Endodermal cell (in vitro differentiated cells): ENCODE data around the gene UBL7. TPM values are rescaled to one million over a fixed set of nuclear protein-coding genes. Genes with fewer than 3 reads are reported as not detected.

ENCODE experiments used
- DNase-seq: peaks from one replicate; pipeline ENCODE4 v3.0.0-alpha.2; 2017
- H3K27ac ChIP-seq: 2 replicates; pipeline ENCODE4 v1.5.1; 2013; ENCODE audit warnings: mild to moderate bottlenecking, low read depth, low read length, moderate library complexity
- H3K27me3 ChIP-seq: 2 replicates; pipeline ENCODE4 v1.6.1; 2013; ENCODE audit warnings: mild to moderate bottlenecking, low read length, moderate library complexity; ENCODE audit not compliant: insufficient read depth, control insufficient read depth, poor library complexity, severe bottlenecking
- H3K36me3 ChIP-seq: 2 replicates; pipeline ENCODE4 v1.7.0; 2013; ENCODE audit warnings: mild to moderate bottlenecking, low read length, moderate library complexity; ENCODE audit not compliant: control insufficient read depth, insufficient read depth
- H3K4me1 ChIP-seq: one replicate; pipeline ENCODE4 v1.7.0; 2013; ENCODE audit warnings: low read length; ENCODE audit not compliant: control insufficient read depth, insufficient read depth
- H3K4me3 ChIP-seq: 2 replicates; pipeline ENCODE4 v1.5.1; 2013; ENCODE audit warnings: mild to moderate bottlenecking, low read length, moderate library complexity
- H3K9ac ChIP-seq: 2 replicates; pipeline ENCODE4 v1.6.1; 2013; ENCODE audit warnings: mild to moderate bottlenecking, low read length, moderate library complexity; ENCODE audit not compliant: poor library complexity, severe bottlenecking; ENCODE audit errors: extremely low read depth
- H3K9me3 ChIP-seq: 2 replicates; pipeline ENCODE4 v1.6.1; 2013; ENCODE audit warnings: mild to moderate bottlenecking, low read length, moderate library complexity; ENCODE audit not compliant: control insufficient read depth
- H3K27ac Mint-ChIP-seq: 2 replicates; pipeline ENCODE4 v1.8.0; 2020; ENCODE audit warnings: mixed read lengths
- H3K27me3 Mint-ChIP-seq: 2 replicates; pipeline ENCODE4 v1.8.0; 2021; ENCODE audit warnings: mild to moderate bottlenecking, mixed read lengths; ENCODE audit not compliant: insufficient read depth
- H3K36me3 Mint-ChIP-seq: 2 replicates; pipeline ENCODE4 v1.8.0; 2020; ENCODE audit warnings: low read depth, mixed read lengths
- H3K4me1 Mint-ChIP-seq: 2 replicates; pipeline ENCODE4 v1.8.0; 2020; ENCODE audit warnings: mixed read lengths
- H3K4me3 Mint-ChIP-seq: 2 replicates; pipeline ENCODE4 v1.8.0; 2020; ENCODE audit warnings: mild to moderate bottlenecking, moderate library complexity, mixed read lengths
- H3K9me3 Mint-ChIP-seq: 2 replicates; pipeline ENCODE4 v1.8.0; 2020; ENCODE audit warnings: mild to moderate bottlenecking, mixed read lengths
- CTCF ChIP-seq: fragments of 200-600 bp; sonication (generic); conservative IDR thresholded peaks from 2 replicates; pipeline ENCODE4 v1.5.0; 2021; ENCODE audit warnings: antibody characterized with exemption, mild to moderate bottlenecking
- WGBS, 2 experiments: methylation state at CpG; one replicate each; pipeline versions ENCODE4 v1.1.5 to v1.1.7; 2013; ENCODE audit warnings: missing lambda C conversion rate in 2 of 2, mixed read lengths in 1 of 2; ENCODE audit not compliant: insufficient coverage in 1 of 2, insufficient read length in 1 of 2; 5-methylcytosine and 5-hydroxymethylcytosine counted together
- total RNA-seq, 2 donors: library from RNA; stranded (reverse); fragmentation: NEBNext Ultra II Directional in 1 of 2; extraction: Animal tissue kit (Norgen Biotek cat#: 25700) in 1 of 2; gene quantifications; 2 replicates in 1 of 2; 3 replicates in 1 of 2; pipeline ENCODE4 v1.2.1, GENCODE V29; 2021

The UBL7 gene
- total RNA-seq, 2 donors from 2014 or later = 38.5 to 52.6 TPM

- Histone ChIP-seq H3K4me1 (peaks cover 3% of the 10 kb centered on the region), H3K9ac (no peak overlapping the region), H3K27me3 (no peaks in the 10 kb centered on the region), H3K9me3 (no peaks in the 10 kb centered on the region), H3K27ac (no peak overlapping the region), H3K36me3 (peaks cover 27% of the 10 kb centered on the region), H3K4me3 (no peak overlapping the region)
- WGBS, 2 experiments = 94 to 99% methylated on average over 9 to 19 of the region's 19 CpGs
- no peak for DNase-seq
- no peak for TF ChIP-seq CTCF
- Mint-ChIP-seq H3K4me1 (no peaks in the 10 kb centered on the region), H3K9me3 (no peaks in the 10 kb centered on the region), H3K27ac (peak overlapping the region; percentile 36), H3K36me3 (peaks cover 12% of the 10 kb centered on the region), H3K4me3 (no peak overlapping the region), H3K27me3 (no peaks in the 10 kb centered on the region)
These were observed 44.7 kb downstream of the UBL7 start for GRCh38 chr15:74415966-74416916.

GRCh38 chr15:74414603-74415338 lies 46.2 kb downstream of the UBL7 start:
- H3K9me3 Mint-ChIP-seq = no peaks in the 10 kb centered on the region
- H3K36me3 ChIP-seq = peaks cover 27% of the 10 kb centered on the region
- no peak for DNase-seq

More at GRCh38 chr15:74414603-74415338, 46.2 kb downstream of the UBL7 start:
- Mint-ChIP-seq H3K4me3 (no peak overlapping the region), H3K36me3 (peaks cover 17% of the 10 kb centered on the region), H3K27me3 (no peaks in the 10 kb centered on the region), H3K27ac (no peak overlapping the region), H3K4me1 (no peaks in the 10 kb centered on the region)
- Histone ChIP-seq H3K27me3 (no peaks in the 10 kb centered on the region), H3K9me3 (no peaks in the 10 kb centered on the region), H3K4me3 (no peak overlapping the region), H3K9ac (no peak overlapping the region), H3K27ac (no peak overlapping the region), H3K4me1 (peaks cover 3% of the 10 kb centered on the region)
- WGBS, 2 experiments = 95 to 97% methylated on average over 8 to 12 of the region's 12 CpGs
- no peak for TF ChIP-seq CTCF
